ENCODE measurements around the gene TBCA. TPM values are rescaled to one million over a fixed set of nuclear protein-coding genes. Genes with fewer than 3 reads are reported as not detected.

TBCA gene
- total and polyA plus RNA-seq, 2 donors (not counting 3 experiments of a cell fraction or from before 2014, with no cell fraction given), result 48.2 to 206 TPM

GRCh38 chr5:77734885-77735284 is 41.3 kb downstream of the TBCA start:
- intact Hi-C loops (cut with micrococcal nuclease) (no loop called here), dilution Hi-C loops (cut with MboI; ENCODE audit: extremely low pct_ligation_motif_present, low sequenced_read_pairs) (no loop called here)
- FAIRE-seq (no peak), DNase-seq (ENCODE audit: low read depth, low spot score) (no peak)
- H3K9me1 ChIP-seq (replicated peaks; ENCODE audit: control insufficient read depth, extremely low read depth, insufficient read depth, low read length), result no peaks in the 10 kb centered on the region
- H3K27ac ChIP-seq (ENCODE audit: insufficient read depth, low read depth, low read length), result no peak overlapping the region
- POLR2A ChIA-PET, result no interaction called here
- H3K4me3 ChIP-seq (replicated peaks in 1 of 3; ENCODE audit: insufficient read depth in 1 of 3, low read depth in 1 of 3, low read length in 3 of 3), result no peak overlapping the region
- H3K4me1 ChIP-seq (ENCODE audit: control insufficient read depth, extremely low read depth, insufficient read depth, low read length), result no peaks in the 10 kb centered on the region
- CTCF ChIA-PET, result no interaction called here
- H3K27me3 ChIP-seq (ENCODE audit: control insufficient read depth in 2 of 2, insufficient read depth in 2 of 2, low read length in 2 of 2), result no peaks in the 10 kb centered on the region
- H4K20me1 ChIP-seq (replicated peaks; ENCODE audit: control insufficient read depth, extremely low read depth, insufficient read depth, low read length), result peaks cover 3% of the 10 kb centered on the region
- no peak overlapping the region for H3K9ac ChIP-seq (replicated peaks; ENCODE audit: extremely low read depth, insufficient read depth, low read length)
- no peaks in the 10 kb centered on the region for H3K9me3 ChIP-seq (replicated peaks; ENCODE audit: control insufficient read depth, insufficient read depth, low read length)
- BruUV-seq (replicated peaks), result no TSS peak
- peaks cover 70% of the 10 kb centered on the region for H3K79me2 ChIP-seq (ENCODE audit: control insufficient read depth, insufficient read depth, low read length)
- TF ChIP-seq, protein P1, sequence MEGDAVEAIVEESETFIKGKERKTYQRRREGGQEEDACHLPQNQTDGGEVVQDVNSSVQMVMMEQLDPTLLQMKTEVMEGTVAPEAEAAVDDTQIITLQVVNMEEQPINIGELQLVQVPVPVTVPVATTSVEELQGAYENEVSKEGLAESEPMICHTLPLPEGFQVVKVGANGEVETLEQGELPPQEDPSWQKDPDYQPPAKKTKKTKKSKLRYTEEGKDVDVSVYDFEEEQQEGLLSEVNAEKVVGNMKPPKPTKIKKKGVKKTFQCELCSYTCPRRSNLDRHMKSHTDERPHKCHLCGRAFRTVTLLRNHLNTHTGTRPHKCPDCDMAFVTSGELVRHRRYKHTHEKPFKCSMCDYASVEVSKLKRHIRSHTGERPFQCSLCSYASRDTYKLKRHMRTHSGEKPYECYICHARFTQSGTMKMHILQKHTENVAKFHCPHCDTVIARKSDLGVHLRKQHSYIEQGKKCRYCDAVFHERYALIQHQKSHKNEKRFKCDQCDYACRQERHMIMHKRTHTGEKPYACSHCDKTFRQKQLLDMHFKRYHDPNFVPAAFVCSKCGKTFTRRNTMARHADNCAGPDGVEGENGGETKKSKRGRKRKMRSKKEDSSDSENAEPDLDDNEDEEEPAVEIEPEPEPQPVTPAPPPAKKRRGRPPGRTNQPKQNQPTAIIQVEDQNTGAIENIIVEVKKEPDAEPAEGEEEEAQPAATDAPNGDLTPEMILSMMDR (IDR thresholded peaks at IDR 0.05; ENCODE audit: extremely low read depth in 1 of 2, insufficient read depth in 1 of 2, low read depth in 1 of 2, low read length in 2 of 2), result no peak
- TF ChIP-seq GATA2 (IDR thresholded peaks at IDR 0.05; ENCODE audit: insufficient read depth, insufficient read length, low read depth, low read length), result no peak
- no peak for TF ChIP-seq FOS (IDR thresholded peaks at IDR 0.05; ENCODE audit: borderline replicate concordance, insufficient read depth, low read length)
- TF ChIP-seq MAX (IDR thresholded peaks at IDR 0.05; ENCODE audit: insufficient read depth, insufficient read length), result no peak
- no peak for TF ChIP-seq MYC (IDR thresholded peaks at IDR 0.05; ENCODE audit: low read depth, low read length)
- no peak overlapping the region for H2AFZ ChIP-seq (ENCODE audit: low read depth, low read length)
- H3K4me2 ChIP-seq (ENCODE audit: insufficient read depth, low read length), result no peak overlapping the region
- H3K36me3 ChIP-seq (ENCODE audit: control insufficient read depth in 2 of 2, extremely low read depth in 1 of 2, insufficient read depth in 2 of 2, low read length in 2 of 2), result peaks cover 0 to 2% of the 10 kb centered on the region in 2 experiments

- no peak overlapping the region for H3K9ac ChIP-seq (replicated peaks; ENCODE audit: extremely low read depth, insufficient read depth, low read length)
- no peak overlapping the region for H3K4me3 ChIP-seq (replicated peaks in 1 of 3; ENCODE audit: insufficient read depth in 1 of 3, low read depth in 1 of 3, low read length in 3 of 3)
- H2AFZ ChIP-seq (ENCODE audit: low read depth, low read length), result no peak overlapping the region
- intact Hi-C loops (cut with micrococcal nuclease), result no loop called here
- no peak for DNase-seq (ENCODE audit: low read depth, low spot score)
- H3K9me3 ChIP-seq (replicated peaks; ENCODE audit: control insufficient read depth, insufficient read depth, low read length), result no peaks in the 10 kb centered on the region
- peaks cover 70% of the 10 kb centered on the region for H3K79me2 ChIP-seq (ENCODE audit: control insufficient read depth, insufficient read depth, low read length)
- no peak for FAIRE-seq
- POLR2A ChIA-PET, result no interaction called here
- dilution Hi-C loops (cut with MboI; ENCODE audit: extremely low pct_ligation_motif_present, low sequenced_read_pairs), result no loop called here
- no peaks in the 10 kb centered on the region for H4K20me1 ChIP-seq (replicated peaks; ENCODE audit: control insufficient read depth, extremely low read depth, insufficient read depth, low read length)
- CTCF ChIA-PET, result interaction anchor here (1.3 kb wide), 1 partner anchor 13 kb away, joined by 3 read pairs; no protein-coding TSS in a partner anchor
- no peak overlapping the region for H3K4me2 ChIP-seq (ENCODE audit: insufficient read depth, low read length)
- TF ChIP-seq MAX (IDR thresholded peaks at IDR 0.05; ENCODE audit: insufficient read depth, insufficient read length) (no peak), MYC (IDR thresholded peaks at IDR 0.05; ENCODE audit: low read depth, low read length) (no peak), GATA2 (IDR thresholded peaks at IDR 0.05; ENCODE audit: insufficient read depth, insufficient read length, low read depth, low read length) (no peak), JUN (IDR thresholded peaks at IDR 0.05; ENCODE audit: borderline replicate concordance, insufficient read depth, insufficient read length, low read depth) (no peak), FOS (IDR thresholded peaks at IDR 0.05; ENCODE audit: borderline replicate concordance, insufficient read depth, low read length) (no peak), POLR2A (IDR thresholded peaks at IDR 0.05; ENCODE audit: low read depth, low read length) (no peak), EZH2 (IDR thresholded peaks at IDR 0.05; ENCODE audit: borderline replicate concordance, low read depth, low read length, severe bottlenecking) (no peak), POLR2AphosphoS5 (IDR thresholded peaks at IDR 0.05; ENCODE audit: insufficient read depth, low read depth, low read length) (no peak)
- TF ChIP-seq, protein P1 (IDR thresholded peaks at IDR 0.05; ENCODE audit: extremely low read depth in 1 of 2, insufficient read depth in 1 of 2, low read depth in 1 of 2, low read length in 2 of 2), result no peak
- peaks cover 2% of the 10 kb centered on the region for H3K9me1 ChIP-seq (replicated peaks; ENCODE audit: control insufficient read depth, extremely low read depth, insufficient read depth, low read length)
- no peaks in the 10 kb centered on the region for H3K36me3 ChIP-seq (ENCODE audit: control insufficient read depth in 2 of 2, extremely low read depth in 1 of 2, insufficient read depth in 2 of 2, low read length in 2 of 2)
- H3K4me1 ChIP-seq (ENCODE audit: control insufficient read depth, extremely low read depth, insufficient read depth, low read length), result no peaks in the 10 kb centered on the region
- no peaks in the 10 kb centered on the region for H3K27me3 ChIP-seq (ENCODE audit: control insufficient read depth in 2 of 2, insufficient read depth in 2 of 2, low read length in 2 of 2)
- no peak overlapping the region for H3K27ac ChIP-seq (ENCODE audit: insufficient read depth, low read depth, low read length)
- BruUV-seq (replicated peaks), result no TSS peak
These were observed 43.0 kb downstream of the TBCA start for GRCh38 chr5:77733130-77733529.

All from endothelial cell of umbilical vein (primary cell).